ENCODE results near the gene SUCLG2.

DNA sequence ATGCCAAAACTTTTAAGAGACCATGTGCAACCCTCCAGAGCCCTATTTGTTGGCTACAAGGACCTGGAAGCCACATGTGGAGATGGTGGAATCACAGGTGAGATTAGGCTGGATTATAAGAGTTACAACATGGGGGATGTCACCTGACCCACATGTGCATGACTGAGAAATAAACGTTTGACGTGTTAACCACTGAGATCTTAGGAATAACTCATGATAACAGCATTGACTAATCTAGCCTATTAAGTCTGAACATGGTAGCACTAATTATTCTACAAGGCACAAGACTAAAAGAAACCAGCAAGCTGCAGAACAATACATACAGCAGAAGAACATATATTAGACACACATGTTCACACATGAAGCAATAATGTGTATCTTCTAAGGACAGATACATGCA, 38.4 kb downstream of the SUCLG2 start:
- no peak for TF ChIP-seq POLR2A (IDR thresholded peaks at IDR 0.05; ENCODE audit: low read length)
- TF ChIP-seq GATA1 (IDR thresholded peaks at IDR 0.05; ENCODE audit: low read depth, low read length) = no peak

Data from erythroblast (primary cell).